Adrenal gland (tissue), 12 donors: ENCODE results near the gene HDAC10. TPM values are rescaled to one million over a fixed set of nuclear protein-coding genes. Genes with fewer than 3 reads are reported as not detected.

Experiments
- DNase-seq, 7 donors: peaks; one replicate each; pipeline ENCODE4 v3.0.0-alpha.2; 2019 to 2020
- H3K27ac ChIP-seq, 5 donors: fragments of 200-600 bp; sonication (generic) in 4 of 5; 1 replicate in 3 of 5; 2 replicates in 2 of 5; pipeline versions ENCODE4 v1.5.1 to v1.8.0; 2016 to 2020; ENCODE audit warnings: mild to moderate bottlenecking in 1 of 5
- H3K27me3 ChIP-seq: fragments of 200-600 bp; 2 replicates; pipeline ENCODE4 v1.8.0; 2021
- H3K36me3 ChIP-seq, 2 donors: fragments of 200-600 bp; replicated peaks in 1 of 2; 1 replicate in 1 of 2; 2 replicates in 1 of 2; pipeline versions ENCODE4 v1.5.1 to v1.8.0; 2018 to 2022
- H3K4me1 ChIP-seq, 2 donors: fragments of 200-600 bp; replicated peaks in 1 of 2; 1 replicate in 1 of 2; 2 replicates in 1 of 2; pipeline versions ENCODE4 v1.5.1 to v1.8.0; 2018 to 2021
- H3K4me3 ChIP-seq, 4 donors: fragments of 200-600 bp; sonication (generic) in 3 of 4; one replicate each; pipeline ENCODE4 v1.5.1; 2016 to 2018
- H3K9me3 ChIP-seq, 3 donors: fragments of 200-600 bp; sonication (generic) in 1 of 3; replicated peaks in 1 of 3; 1 replicate in 2 of 3; 2 replicates in 1 of 3; pipeline versions ENCODE4 v1.5.1 to v1.8.0; 2016 to 2021
- CTCF ChIP-seq, 6 experiments: fragments of 450-650 bp in 4 of 6; fragments of 200-600 bp in 2 of 6; sonication (generic) in 1 of 6; IDR thresholded peaks; 1 replicate in 5 of 6; 2 replicates in 1 of 6; pipeline versions ENCODE4 v1.5.1 to v1.8.0; 2016 to 2021; ENCODE audit warnings: antibody characterized with exemption in 6 of 6, mild to moderate bottlenecking in 2 of 6, moderate library complexity in 1 of 6
- POLR2A ChIP-seq, 2 donors: fragments of 450-650 bp; IDR thresholded peaks; one replicate each; pipeline ENCODE4 v1.6.1; 2017; ENCODE audit warnings: antibody characterized with exemption in 2 of 2, mild to moderate bottlenecking in 2 of 2, moderate library complexity in 1 of 2
- WGBS, 4 donors: extraction: QIAGEN DNeasy Blood & Tissue Kit in 2 of 4; methylation state at CpG; one replicate each; pipeline versions ENCODE4 v1.1.5 to v1.1.7; 2013 to 2017; 5-methylcytosine and 5-hydroxymethylcytosine counted together
- intact Hi-C, 2 donors: fragments of 100-400 bp; cut with DNase I; formaldehyde crosslinking; loops; one replicate each; pipeline versions ENCODE4 v1.14.1 to v1.15.0; 2022 to 2023
- polyA plus RNA-seq, 3 donors: library from polyadenylated mRNA; stranded (reverse); fragments of 200-250 nt in 2 of 3; fragments of 350-450 nt in 1 of 3; fragmentation: Illumina TruSeq in 1 of 3; extraction: RNeasy Lipid Tissue Mini Kit (QIAGEN cat#74804) in 1 of 3; gene quantifications; one replicate each; pipeline ENCODE4 v1.2.3, GENCODE V29; 2013 to 2014
- total RNA-seq, 9 donors: library from RNA; depleted of rRNA in 4 of 9; stranded (reverse); fragments of >200 nt in 4 of 9; fragments of 120-200 nt in 1 of 9; fragmentation: NEBNext Ultra II Directional in 1 of 9; extraction: Animal tissue kit (Norgen Biotek cat#: 25700) in 1 of 9; gene quantifications; one replicate each; pipeline versions ENCODE4 v1.1.0 to v1.2.4, GENCODE V29; 2013 to 2023
- donor health status: healthy with polysubstance abuse.
- donor health status: Bipolar disorder and iron deficiency.
- donor health status: DM: yes; HTN: yes; CAD: no.
- donor health status: DM: no; HTN: no; CAD: no.
- donor health status: DM: no; HTN: no; CAD: no.
- donor health status: DM: yes; HTN: yes; CAD: no.

HDAC10 gene
- total and polyA plus RNA-seq, 12 donors = 2.0 to 179 (median 41.5) TPM

- peaks cover 0 to 28% of the 10 kb centered on the region in 2 donors for H3K36me3 ChIP-seq
- WGBS, 4 donors = 50 to 83% (median 56%) methylated on average over 10 to 29 of the region's 29 CpGs
- DNase-seq = no peak
- H3K27ac ChIP-seq = peak overlapping the region in 4 of 5 donors; percentile 37 to 91 (median 59)
- TF ChIP-seq POLR2A (IDR thresholded peaks at IDR 0.05) = no peak
- no peak for TF ChIP-seq CTCF (IDR thresholded peaks at IDR 0.05)
- intact Hi-C loops = no loop called here
- peaks cover 39 to 48% of the 10 kb centered on the region in 2 donors for H3K4me1 ChIP-seq
- H3K4me3 ChIP-seq = peak overlapping the region in 1 of 4 donors; percentile 19
- no peaks in the 10 kb centered on the region for H3K27me3 ChIP-seq
- H3K9me3 ChIP-seq = no peaks in the 10 kb centered on the region
Observed at GRCh38 chr22:50292643-50293440, 41.8 kb upstream of the HDAC10 start.

- Histone ChIP-seq H3K36me3 (peaks cover 0 to 51% of the 10 kb centered on the region in 2 donors), H3K4me1 (peaks cover 20 to 27% of the 10 kb centered on the region in 2 donors), H3K27ac (no peak overlapping the region), H3K9me3 (no peaks in the 10 kb centered on the region), H3K27me3 (no peaks in the 10 kb centered on the region), H3K4me3 (no peak overlapping the region)
- no peak for TF ChIP-seq CTCF (IDR thresholded peaks at IDR 0.05)
- TF ChIP-seq POLR2A (IDR thresholded peaks at IDR 0.05) = no peak
- no peak for DNase-seq
- intact Hi-C loops = no loop called here
- WGBS, 4 donors = 90 to 94% (median 92%) methylated on average over 21 to 37 of the region's 37 CpGs
Observed at GRCh38 chr22:50289942-50290630, 39.0 kb upstream of the HDAC10 start.

- 79 to 92% (median 83%) methylated on average over 26 to 57 of the region's 57 CpGs for WGBS, 4 donors
Observed at GRCh38 chr22:50289151-50289941, 38.3 kb upstream of the HDAC10 start.

More at GRCh38 chr22:50289151-50289941, 38.3 kb upstream of the HDAC10 start:
- Histone ChIP-seq H3K4me1 (peaks cover 20 to 21% of the 10 kb centered on the region in 2 donors), H3K27me3 (no peaks in the 10 kb centered on the region), H3K4me3 (no peak overlapping the region), H3K36me3 (peaks cover 0 to 57% of the 10 kb centered on the region in 2 donors), H3K27ac (no peak overlapping the region), H3K9me3 (no peaks in the 10 kb centered on the region)
- DNase-seq = no peak
- TF ChIP-seq CTCF (IDR thresholded peaks at IDR 0.05) = no peak
- TF ChIP-seq POLR2A (IDR thresholded peaks at IDR 0.05) = no peak
- intact Hi-C loops = no loop called here
